Measurements from ENCODE around the gene STXBP6.

STXBP6 gene

GRCh38 chr14:24875203-24875838 is 174.6 kb downstream of the STXBP6 start:
- Histone ChIP-seq H3K79me2 (ENCODE audit: control insufficient read depth, low read length) (no peaks in the 10 kb centered on the region), H3K9me2 (replicated peaks; ENCODE audit: control insufficient read depth, low read length) (no peaks in the 10 kb centered on the region), H3K27me3 (ENCODE audit: control insufficient read depth, low read length) (no peaks in the 10 kb centered on the region), H3F3A (ENCODE audit: control insufficient read depth, insufficient read depth) (no peaks in the 10 kb centered on the region), H3K27ac (ENCODE audit: low read depth, low read length) (no peak overlapping the region), H3K4me3 (ENCODE audit: low read length) (no peak overlapping the region), H3K9me3 (ENCODE audit: control insufficient read depth, insufficient read depth, low read length) (no peaks in the 10 kb centered on the region), H4K20me1 (ENCODE audit: control insufficient read depth, insufficient read depth, low read depth, low read length) (no peaks in the 10 kb centered on the region), H3K4me1 (ENCODE audit: control insufficient read depth, low read length) (no peaks in the 10 kb centered on the region), H3K4me2 (ENCODE audit: low read length) (no peak overlapping the region), H3K36me3 (ENCODE audit: control insufficient read depth, low read length) (no peaks in the 10 kb centered on the region)
- TF ChIP-seq CTCF (IDR thresholded peaks at IDR 0.05; ENCODE audit: low read depth, low read length, poor library complexity, severe bottlenecking) (no peak), EZH2phosphoT487 (IDR thresholded peaks at IDR 0.05; ENCODE audit: borderline replicate concordance, low read length) (no peak)

- TF ChIP-seq EZH2phosphoT487 (IDR thresholded peaks at IDR 0.05; ENCODE audit: borderline replicate concordance, low read length) = no peak
- TF ChIP-seq CTCF (IDR thresholded peaks at IDR 0.05; ENCODE audit: low read depth, low read length, poor library complexity, severe bottlenecking) = no peak
- H4K20me1 ChIP-seq (ENCODE audit: control insufficient read depth, insufficient read depth, low read depth, low read length) = no peaks in the 10 kb centered on the region
- no peaks in the 10 kb centered on the region for H3K9me2 ChIP-seq (replicated peaks; ENCODE audit: control insufficient read depth, low read length)
- H3K27me3 ChIP-seq (ENCODE audit: control insufficient read depth, low read length) = no peaks in the 10 kb centered on the region
- H3K27ac ChIP-seq (ENCODE audit: low read depth, low read length) = no peak overlapping the region
- H3K36me3 ChIP-seq (ENCODE audit: control insufficient read depth, low read length) = no peaks in the 10 kb centered on the region
- no peaks in the 10 kb centered on the region for H3K79me2 ChIP-seq (ENCODE audit: control insufficient read depth, low read length)
- H3K4me2 ChIP-seq (ENCODE audit: low read length) = no peak overlapping the region
- H3F3A ChIP-seq (ENCODE audit: control insufficient read depth, insufficient read depth) = no peaks in the 10 kb centered on the region
- no peak overlapping the region for H3K4me3 ChIP-seq (ENCODE audit: low read length)
- no peaks in the 10 kb centered on the region for H3K9me3 ChIP-seq (ENCODE audit: control insufficient read depth, insufficient read depth, low read length)
- no peaks in the 10 kb centered on the region for H3K4me1 ChIP-seq (ENCODE audit: control insufficient read depth, low read length)
These were observed 175.3 kb downstream of the STXBP6 start for GRCh38 chr14:24874514-24875202.

- Histone ChIP-seq H3K4me1 (ENCODE audit: control insufficient read depth, low read length) (no peaks in the 10 kb centered on the region), H4K20me1 (ENCODE audit: control insufficient read depth, insufficient read depth, low read depth, low read length) (no peaks in the 10 kb centered on the region), H3F3A (ENCODE audit: control insufficient read depth, insufficient read depth) (no peaks in the 10 kb centered on the region), H3K36me3 (ENCODE audit: control insufficient read depth, low read length) (no peaks in the 10 kb centered on the region), H3K27me3 (ENCODE audit: control insufficient read depth, low read length) (no peaks in the 10 kb centered on the region), H3K79me2 (ENCODE audit: control insufficient read depth, low read length) (no peaks in the 10 kb centered on the region), H3K4me3 (ENCODE audit: low read length) (no peak overlapping the region), H3K4me2 (ENCODE audit: low read length) (no peak overlapping the region), H3K27ac (ENCODE audit: low read depth, low read length) (no peak overlapping the region), H3K9me2 (replicated peaks; ENCODE audit: control insufficient read depth, low read length) (no peaks in the 10 kb centered on the region), H3K9me3 (ENCODE audit: control insufficient read depth, insufficient read depth, low read length) (no peaks in the 10 kb centered on the region)
- TF ChIP-seq EZH2phosphoT487 (IDR thresholded peaks at IDR 0.05; ENCODE audit: borderline replicate concordance, low read length) = no peak
- no peak for TF ChIP-seq CTCF (IDR thresholded peaks at IDR 0.05; ENCODE audit: low read depth, low read length, poor library complexity, severe bottlenecking)
These were observed 176.4 kb downstream of the STXBP6 start for GRCh38 chr14:24873551-24873950.
